GM12874 (cell line): ENCODE data around the gene ASB13.

Experiments used
- CTCF ChIP-seq: IDR thresholded peaks from 2 replicates; pipeline ENCODE4 v1.5.1; 2011; ENCODE audit warnings: low read depth, mild to moderate bottlenecking, control low read depth, low read length, moderate library complexity; ENCODE audit not compliant: insufficient read depth

The ASB13 gene

GRCh38 chr10:5668429-5668828 lies 2.0 kb upstream of the ASB13 start:
- TF ChIP-seq CTCF = no peak

GRCh38 chr10:5666841-5667630 lies 641 bp upstream of the ASB13 start:
- no peak for TF ChIP-seq CTCF

- TF ChIP-seq CTCF = no peak
Measured at GRCh38 chr10:5665373-5666007, 905 bp downstream of the ASB13 start.

GRCh38 chr10:5663692-5664427 lies 2.5 kb downstream of the ASB13 start:
- no peak for TF ChIP-seq CTCF

- TF ChIP-seq CTCF = no peak
Measured at GRCh38 chr10:5662708-5663579, 3.5 kb downstream of the ASB13 start.

- TF ChIP-seq CTCF = no peak
Measured at GRCh38 chr10:5661043-5661442, 5.4 kb downstream of the ASB13 start.
